Parathyroid adenoma (tissue), 2 donors: ENCODE results near the gene B3GAT3.
"Not testable (repeated sequence)": the region's sequence is repeated elsewhere in the genome, so short reads cannot be mapped to it uniquely, and the experiment has no call there.

ENCODE experiments used
- H2AFZ ChIP-seq: fragments of 300-600 bp; sonication (generic); one replicate; pipeline ENCODE4 v1.7.0; 2017; ENCODE audit warnings: antibody characterized with exemption, mild to moderate bottlenecking
- H3K27ac ChIP-seq: fragments of 300-600 bp; sonication (generic); one replicate; pipeline ENCODE4 v1.7.0; 2017
- H3K27me3 ChIP-seq: fragments of 300-600 bp; sonication (generic); one replicate; pipeline ENCODE4 v1.7.0; 2017; ENCODE audit warnings: low read length; ENCODE audit not compliant: control insufficient read depth, insufficient read depth
- H3K36me3 ChIP-seq: fragments of 300-600 bp; sonication (generic); one replicate; pipeline ENCODE4 v1.7.0; 2017; ENCODE audit warnings: low read length; ENCODE audit not compliant: control insufficient read depth, insufficient read depth
- H3K4me1 ChIP-seq: fragments of 300-600 bp; sonication (generic); one replicate; pipeline ENCODE4 v1.7.0; 2017; ENCODE audit warnings: control low read depth
- H3K4me2 ChIP-seq: fragments of 300-600 bp; sonication (generic); one replicate; pipeline ENCODE4 v1.7.0; 2017; ENCODE audit warnings: low read length
- H3K4me3 ChIP-seq: fragments of 300-600 bp; sonication (generic); one replicate; pipeline ENCODE4 v1.7.0; 2017; ENCODE audit warnings: low read depth, low read length
- H3K79me2 ChIP-seq: fragments of 300-600 bp; sonication (generic); one replicate; pipeline ENCODE4 v1.7.0; 2017; ENCODE audit warnings: control low read depth
- H3K9ac ChIP-seq: fragments of 300-600 bp; sonication (generic); one replicate; pipeline ENCODE4 v1.7.0; 2017; ENCODE audit warnings: mild to moderate bottlenecking
- H3K9me3 ChIP-seq: fragments of 300-600 bp; sonication (generic); one replicate; pipeline ENCODE4 v1.7.0; 2017; ENCODE audit warnings: low read length; ENCODE audit not compliant: control insufficient read depth
- TF ChIP-seq, protein P1 (sequence below): fragments of 300-600 bp; sonication (generic); IDR thresholded peaks from one replicate; pipeline ENCODE4 v1.7.0; 2017; ENCODE audit warnings: antibody characterized with exemption, mild to moderate bottlenecking
- donor health status: primary hyperparathyroidism.

Gene B3GAT3

DNA sequence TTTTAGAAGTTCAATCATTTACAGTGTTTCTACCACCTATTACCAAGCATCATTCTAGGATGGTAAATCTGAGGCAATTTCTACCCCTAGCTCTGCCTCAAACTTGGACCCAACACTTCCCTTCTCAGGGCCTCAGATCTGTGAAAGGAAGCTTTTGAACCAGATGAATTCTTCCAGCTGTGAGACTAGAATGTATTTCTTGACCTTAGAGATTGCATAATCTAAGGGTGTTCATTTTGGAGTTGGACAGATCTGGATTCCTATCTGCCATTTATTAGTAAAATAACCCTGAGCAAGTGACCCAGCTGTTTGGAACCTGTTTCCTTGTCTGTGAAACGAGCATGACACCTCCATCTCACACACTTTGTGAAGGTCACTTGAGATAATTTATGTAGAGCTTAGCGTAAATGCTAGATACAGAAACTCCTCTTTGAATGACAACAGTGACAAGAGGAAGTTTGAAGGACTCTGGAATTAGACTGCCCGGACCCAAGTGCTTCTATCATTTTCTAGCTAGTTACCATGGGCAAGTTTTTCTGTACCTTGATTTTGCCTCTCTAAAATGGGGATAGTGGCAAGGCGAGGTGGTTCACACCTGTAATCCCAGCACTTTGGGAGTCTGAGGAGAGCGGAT is 35.1 kb upstream of the B3GAT3 start:
- Histone ChIP-seq H3K27me3 (no peaks in the 10 kb centered on the region), H3K4me2 (no peak overlapping the region), H3K4me1 (no peaks in the 10 kb centered on the region), H3K79me2 (peaks cover 4% of the 10 kb centered on the region), H3K36me3 (no peaks in the 10 kb centered on the region), H3K9me3 (no peaks in the 10 kb centered on the region), H3K4me3 (no peak overlapping the region), H3K27ac (no peak overlapping the region), H2AFZ (no peak overlapping the region), H3K9ac (no peak overlapping the region)
- TF ChIP-seq, protein P1, sequence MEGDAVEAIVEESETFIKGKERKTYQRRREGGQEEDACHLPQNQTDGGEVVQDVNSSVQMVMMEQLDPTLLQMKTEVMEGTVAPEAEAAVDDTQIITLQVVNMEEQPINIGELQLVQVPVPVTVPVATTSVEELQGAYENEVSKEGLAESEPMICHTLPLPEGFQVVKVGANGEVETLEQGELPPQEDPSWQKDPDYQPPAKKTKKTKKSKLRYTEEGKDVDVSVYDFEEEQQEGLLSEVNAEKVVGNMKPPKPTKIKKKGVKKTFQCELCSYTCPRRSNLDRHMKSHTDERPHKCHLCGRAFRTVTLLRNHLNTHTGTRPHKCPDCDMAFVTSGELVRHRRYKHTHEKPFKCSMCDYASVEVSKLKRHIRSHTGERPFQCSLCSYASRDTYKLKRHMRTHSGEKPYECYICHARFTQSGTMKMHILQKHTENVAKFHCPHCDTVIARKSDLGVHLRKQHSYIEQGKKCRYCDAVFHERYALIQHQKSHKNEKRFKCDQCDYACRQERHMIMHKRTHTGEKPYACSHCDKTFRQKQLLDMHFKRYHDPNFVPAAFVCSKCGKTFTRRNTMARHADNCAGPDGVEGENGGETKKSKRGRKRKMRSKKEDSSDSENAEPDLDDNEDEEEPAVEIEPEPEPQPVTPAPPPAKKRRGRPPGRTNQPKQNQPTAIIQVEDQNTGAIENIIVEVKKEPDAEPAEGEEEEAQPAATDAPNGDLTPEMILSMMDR: no peak

DNA sequence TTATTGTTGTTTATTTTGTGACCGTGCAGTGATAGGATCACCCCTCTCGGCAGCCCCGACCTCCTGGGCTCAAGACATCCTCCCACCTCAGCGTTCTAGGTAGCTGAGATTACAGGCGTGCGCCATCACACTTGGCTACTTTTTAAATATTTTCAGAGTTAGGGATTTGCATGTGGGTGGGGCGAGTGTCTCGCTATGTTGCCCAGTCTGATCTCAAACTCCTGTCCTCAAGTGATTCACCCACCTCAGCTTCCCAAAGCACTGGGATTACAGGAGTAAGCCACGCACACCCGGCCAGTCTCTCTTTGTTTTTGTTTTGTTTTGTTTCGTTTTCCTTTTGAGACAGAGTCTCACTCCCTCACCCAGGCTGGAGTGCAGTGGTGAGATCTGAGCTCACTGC is 32.5 kb upstream of the B3GAT3 start:
- H2AFZ ChIP-seq: no peak overlapping the region
- no peaks in the 10 kb centered on the region for H3K27me3 ChIP-seq
- no peak overlapping the region for H3K4me2 ChIP-seq
- no peaks in the 10 kb centered on the region for H3K36me3 ChIP-seq
- H3K9me3 ChIP-seq: no peaks in the 10 kb centered on the region
- no peak overlapping the region for H3K9ac ChIP-seq
- TF ChIP-seq, protein P1: no peak
- H3K4me3 ChIP-seq: no peak overlapping the region
- H3K4me1 ChIP-seq: no peaks in the 10 kb centered on the region
- peaks cover 4% of the 10 kb centered on the region for H3K79me2 ChIP-seq
- no peak overlapping the region for H3K27ac ChIP-seq

DNA sequence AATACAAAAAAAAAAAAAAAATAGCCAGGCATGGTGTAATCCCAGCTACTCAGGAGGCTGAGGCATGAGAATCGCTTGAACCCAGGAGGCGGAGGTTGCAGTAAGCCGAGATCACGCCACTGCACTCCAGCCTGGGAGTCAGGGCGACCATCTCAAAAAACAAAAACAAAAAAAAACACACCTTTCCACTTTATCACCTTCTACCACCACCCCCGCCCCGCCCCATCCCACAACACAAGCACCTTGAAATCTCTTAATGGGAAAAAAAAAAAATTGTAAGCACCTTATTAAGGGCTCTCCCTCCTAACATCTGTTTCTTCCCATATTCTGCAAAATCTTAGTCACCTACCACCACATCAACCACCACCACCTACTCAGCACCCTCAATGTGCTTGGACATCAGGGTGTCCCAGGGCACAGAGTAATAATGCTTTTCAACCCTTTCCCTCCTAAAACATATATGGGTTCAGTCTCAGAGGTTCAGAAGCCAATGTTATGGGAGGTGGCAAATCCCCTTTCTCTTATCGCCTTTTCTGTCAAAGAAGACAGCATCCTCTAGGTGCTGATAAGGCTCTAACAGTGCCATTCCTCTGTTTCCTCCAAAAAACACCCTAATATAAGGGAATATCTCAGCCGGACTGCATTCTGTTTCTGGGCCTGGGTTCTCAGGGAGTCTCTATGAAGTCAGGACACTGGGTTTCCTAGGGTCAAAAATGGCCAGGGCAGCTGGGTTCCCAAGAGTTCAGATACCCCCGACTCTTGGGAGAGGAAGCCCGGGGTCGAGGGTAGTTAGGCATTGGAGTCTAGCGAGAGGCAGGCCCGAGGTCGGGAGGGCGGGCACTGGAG is 30.6 kb upstream of the B3GAT3 start:
- H3K27me3 ChIP-seq: no peaks in the 10 kb centered on the region
- TF ChIP-seq, protein P1: no peak
- peak overlapping the region; percentile 66 for H3K27ac ChIP-seq
- H2AFZ ChIP-seq: peak overlapping the region; percentile 88
- peak overlapping the region; percentile 88 for H3K4me3 ChIP-seq
- H3K36me3 ChIP-seq: no peaks in the 10 kb centered on the region
- no peaks in the 10 kb centered on the region for H3K9me3 ChIP-seq
- H3K9ac ChIP-seq: peak overlapping the region; percentile 31
- H3K79me2 ChIP-seq: peaks cover 4% of the 10 kb centered on the region
- peak overlapping the region; percentile 78 for H3K4me2 ChIP-seq
- H3K4me1 ChIP-seq: no peaks in the 10 kb centered on the region

DNA sequence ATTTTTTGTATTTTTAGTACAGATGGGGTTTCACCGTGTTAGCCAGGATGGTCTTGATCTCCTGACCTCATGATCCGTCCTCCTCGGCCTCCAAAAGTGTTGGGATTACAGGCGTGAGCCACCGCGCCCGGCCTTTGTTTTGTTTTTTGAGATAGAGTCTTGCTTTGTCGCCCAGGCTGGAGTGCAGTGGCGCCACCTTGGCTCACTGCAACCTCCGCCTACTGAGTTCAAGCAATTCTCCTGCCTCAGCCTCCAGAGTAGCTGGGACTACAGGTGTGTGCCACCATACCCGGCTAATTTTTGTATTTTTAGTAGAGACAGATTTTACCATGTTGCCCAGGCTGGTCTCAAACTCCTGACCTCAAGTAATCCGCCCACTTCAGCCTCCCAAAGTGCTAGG is 28.5 kb upstream of the B3GAT3 start:
- not testable (repeated sequence) for H3K4me1 ChIP-seq, H3K27ac ChIP-seq, H3K4me2 ChIP-seq, H3K36me3 ChIP-seq, H3K9ac ChIP-seq, H3K79me2 ChIP-seq, H3K4me3 ChIP-seq, H3K9me3 ChIP-seq, H3K27me3 ChIP-seq, H2AFZ ChIP-seq

DNA sequence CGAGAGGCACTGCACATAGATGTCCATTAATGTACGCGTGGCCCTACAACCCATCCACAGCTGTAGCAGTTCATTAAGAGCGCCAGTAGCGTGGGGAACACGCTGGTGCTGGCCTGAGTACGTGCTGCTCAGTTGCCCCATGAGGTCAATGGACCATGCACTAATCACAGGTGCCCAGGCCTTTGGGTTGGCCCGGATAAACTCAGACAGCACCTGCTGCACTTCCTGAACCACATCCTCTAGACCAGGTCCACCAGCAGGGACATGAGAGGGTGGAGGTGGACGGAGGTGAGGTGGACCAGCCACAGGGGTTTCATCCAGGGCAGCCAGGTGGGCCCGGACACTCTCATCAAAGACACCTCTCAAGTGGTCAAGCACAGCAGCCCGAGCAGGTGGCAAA is 27.7 kb upstream of the B3GAT3 start:
- H3K27ac ChIP-seq: no peak overlapping the region
- TF ChIP-seq, protein P1: no peak
- peaks cover 3% of the 10 kb centered on the region for H3K4me1 ChIP-seq
- H3K36me3 ChIP-seq: no peaks in the 10 kb centered on the region
- H3K9me3 ChIP-seq: no peaks in the 10 kb centered on the region
- H3K4me3 ChIP-seq: no peak overlapping the region
- no peak overlapping the region for H2AFZ ChIP-seq
- peaks cover 8% of the 10 kb centered on the region for H3K79me2 ChIP-seq
- H3K4me2 ChIP-seq: no peak overlapping the region
- H3K9ac ChIP-seq: no peak overlapping the region
- no peaks in the 10 kb centered on the region for H3K27me3 ChIP-seq
